HCT116 (cell line): Measurements from ENCODE around the gene UBAC2. TPM values are rescaled to one million over a fixed set of nuclear protein-coding genes. Genes with fewer than 3 reads are reported as not detected.

Experiments
- ATAC-seq: fragments of 200-7000 bp; cut with Tn5 transposase; 2 replicates; pipeline ENCODE4 v1.9.1; 2020; ENCODE audit warnings: mild to moderate bottlenecking, moderate library complexity
- BruUV-seq: library from RNA; stranded (reverse); fragments of 400-500 nt; replicated peaks from 2 replicates; lab custom pipeline; 2021; lab: Mats Ljungman, UMichigan
- CTCF ChIA-PET: fragments of 300-600 bp; sonication (Branson Sonifier 250); formaldehyde crosslinking; loops from one replicate; lab custom pipeline; 2021; ENCODE audit warnings: antibody characterized with exemption; lab: Charles Lee
- POLR2A ChIA-PET: fragments of 300-600, 350-600 bp; sonication (Branson Sonifier 250); formaldehyde crosslinking; loops from one replicate; lab custom pipeline; 2021; ENCODE audit warnings: antibody characterized with exemption; lab: Charles Lee
- RAD21 ChIA-PET, 2 experiments: fragments of 300-600 bp; sonication (Branson Sonifier 250); formaldehyde crosslinking; loops; one replicate each; lab custom pipeline; 2023; ENCODE audit warnings: low total read pairs in 2 of 2; ENCODE audit not compliant: uncharacterized antibody in 2 of 2, unreplicated experiment in 2 of 2, low non-redundant PET in 1 of 2; lab: Charles Lee
- DNase-seq: peaks from one replicate; pipeline ENCODE4 v3.0.0-alpha.2; 2010; ENCODE audit warnings: low read depth, low spot score
- H2AFZ ChIP-seq: fragments of 200-600 bp; shearing (Covaris generic), sonication (generic); 2 replicates; pipeline ENCODE4 v1.6.1; 2017; ENCODE audit warnings: low read depth, mixed run types, mixed read lengths, antibody characterized with exemption, low read length; ENCODE audit not compliant: poor library complexity, severe bottlenecking
- H3K27ac ChIP-seq: 2 replicates; pipeline ENCODE4 v1.5.1; 2012; ENCODE audit warnings: low read depth, low read length
- H3K27me3 ChIP-seq: fragments of 200-600 bp; sonication (generic); 2 replicates; pipeline ENCODE4 v1.6.1; 2016; ENCODE audit warnings: mixed run types, low read length, mixed read lengths; ENCODE audit not compliant: insufficient read depth
- H3K36me3 ChIP-seq, 2 experiments: fragments of 200-500 bp in 1 of 2; fragments of 200-600 bp in 1 of 2; sonication (Bioruptor generic) in 1 of 2; sonication (generic) in 1 of 2; 2 replicates each; pipeline versions ENCODE4 v1.5.1 to v1.6.1; 2014 to 2016; ENCODE audit warnings: low read length in 2 of 2, inconsistent platforms in 1 of 2, mixed read lengths in 1 of 2, mixed run types in 1 of 2; ENCODE audit not compliant: insufficient read depth in 2 of 2, control insufficient read depth in 1 of 2
- H3K4me1 ChIP-seq, 2 experiments: fragments of 200-600 bp in 1 of 2; sonication (generic) in 1 of 2; 2 replicates each; pipeline versions ENCODE4 v1.5.1 to v1.6.1; 2012 to 2017; ENCODE audit warnings: low read length in 2 of 2, inconsistent platforms in 1 of 2, mild to moderate bottlenecking in 1 of 2, mixed read lengths in 1 of 2, mixed run types in 1 of 2, moderate library complexity in 1 of 2; ENCODE audit not compliant: insufficient read depth in 2 of 2, control insufficient read depth in 1 of 2
- H3K4me2 ChIP-seq: fragments of 200-600 bp; sonication (generic); 2 replicates; pipeline ENCODE4 v1.6.1; 2017; ENCODE audit warnings: mixed run types, low read length, mixed read lengths
- H3K4me3 ChIP-seq, 2 experiments: fragments of 200-600 bp in 1 of 2; sonication (generic) in 1 of 2; replicated peaks in 1 of 2; 2 replicates each; pipeline ENCODE4 v1.5.1; 2011 to 2016; ENCODE audit warnings: low read length in 2 of 2, control low read depth in 1 of 2, low read depth in 1 of 2, mild to moderate bottlenecking in 1 of 2, mixed read lengths in 1 of 2, mixed run types in 1 of 2
- H3K79me2 ChIP-seq: fragments of 200-600 bp; sonication (generic); 2 replicates; pipeline ENCODE4 v1.6.1; 2017; ENCODE audit warnings: mild to moderate bottlenecking, mixed run types, low read length, moderate library complexity, mixed read lengths; ENCODE audit not compliant: insufficient read depth
- H3K9ac ChIP-seq: fragments of 200-600 bp; sonication (generic); 2 replicates; pipeline ENCODE4 v1.6.1; 2016; ENCODE audit warnings: low read length, mixed read lengths
- H3K9me2 ChIP-seq: fragments of 200-600 bp; sonication (generic), shearing (Covaris generic); 2 replicates; pipeline ENCODE4 v1.6.1; 2017; ENCODE audit warnings: mixed run types, mild to moderate bottlenecking, moderate library complexity; ENCODE audit not compliant: insufficient read depth
- H3K9me3 ChIP-seq, 2 experiments: fragments of 200-500 bp in 1 of 2; fragments of 200-600 bp in 1 of 2; sonication (Bioruptor generic) in 1 of 2; sonication (generic) in 1 of 2; 2 replicates each; pipeline ENCODE4 v1.6.1; 2014 to 2017; ENCODE audit warnings: low read length in 2 of 2, mixed read lengths in 2 of 2, inconsistent platforms in 1 of 2, low read depth in 1 of 2, mild to moderate bottlenecking in 1 of 2, mixed run types in 1 of 2, moderate library complexity in 1 of 2; ENCODE audit not compliant: control insufficient read depth in 1 of 2, insufficient read depth in 1 of 2
- H4K20me1 ChIP-seq: fragments of 200-600 bp; sonication (generic), shearing (Covaris generic); 2 replicates; pipeline ENCODE4 v1.6.1; 2017; ENCODE audit warnings: mixed run types, mild to moderate bottlenecking, moderate library complexity; ENCODE audit not compliant: insufficient read depth
- CBX3 ChIP-seq: IDR thresholded peaks from 2 replicates; pipeline ENCODE4 v1.6.1; 2012; ENCODE audit warnings: low read depth
- CEBPB ChIP-seq: IDR thresholded peaks from 2 replicates; pipeline ENCODE4 v1.6.1; 2012; ENCODE audit warnings: low read depth
- CTCF ChIP-seq, 3 experiments: fragments of 200-600 bp in 1 of 3; sonication (generic) in 1 of 3; IDR thresholded peaks in 2 of 3; conservative IDR thresholded peaks in 1 of 3; 2 replicates each; pipeline ENCODE4 v1.5.1; 2012 to 2017; ENCODE audit warnings: low read depth in 2 of 3, low read length in 2 of 3, antibody characterized with exemption in 1 of 3, borderline replicate concordance in 1 of 3, control low read depth in 1 of 3, mild to moderate bottlenecking in 1 of 3, mixed read lengths in 1 of 3, mixed run types in 1 of 3, moderate library complexity in 1 of 3; ENCODE audit not compliant: insufficient read depth in 1 of 3
- EGR1 ChIP-seq: IDR thresholded peaks from 2 replicates; pipeline ENCODE4 v1.6.1; 2012; ENCODE audit warnings: low read depth
- EZH2phosphoT487 ChIP-seq: fragments of 200-600 bp; IDR thresholded peaks from 2 replicates; pipeline ENCODE4 v1.6.1; 2018; ENCODE audit warnings: antibody characterized with exemption, borderline replicate concordance
- FOSL1 ChIP-seq: IDR thresholded peaks from 2 replicates; pipeline ENCODE4 v1.6.1; 2012; ENCODE audit warnings: low read depth
- JUND ChIP-seq: IDR thresholded peaks from 2 replicates; pipeline ENCODE4 v1.6.1; 2012
- POLR2A ChIP-seq: IDR thresholded peaks from 2 replicates; pipeline ENCODE4 v1.7.0; 2011; ENCODE audit warnings: borderline replicate concordance; ENCODE audit not compliant: insufficient read depth, insufficient read length; ENCODE audit errors: extremely low read depth
- POLR2AphosphoS5 ChIP-seq: IDR thresholded peaks from 2 replicates; pipeline ENCODE4 v1.6.1; 2011; ENCODE audit warnings: mild to moderate bottlenecking, low read depth, low read length, moderate library complexity
- SIN3A ChIP-seq: IDR thresholded peaks from 2 replicates; pipeline ENCODE4 v1.6.1; 2012; ENCODE audit warnings: low read depth
- SP1 ChIP-seq: IDR thresholded peaks from 2 replicates; pipeline ENCODE4 v1.6.1; 2012; ENCODE audit warnings: low read depth
- SRF ChIP-seq: IDR thresholded peaks from 2 replicates; pipeline ENCODE4 v1.6.1; 2012; ENCODE audit warnings: low read depth
- TCF7L2 ChIP-seq: IDR thresholded peaks from 2 replicates; pipeline ENCODE4 v1.7.0; 2011; ENCODE audit warnings: borderline replicate concordance, inconsistent platforms; ENCODE audit not compliant: insufficient read depth, insufficient read length; ENCODE audit errors: extremely low read depth
- YY1 ChIP-seq: IDR thresholded peaks from 2 replicates; pipeline ENCODE4 v1.6.1; 2011; ENCODE audit warnings: low read length, low read depth, moderate library complexity, mild to moderate bottlenecking; ENCODE audit not compliant: insufficient replicate concordance; ENCODE audit errors: extremely low read depth
- ZBTB33 ChIP-seq: IDR thresholded peaks from 2 replicates; pipeline ENCODE4 v1.6.1; 2011; ENCODE audit warnings: mild to moderate bottlenecking, low read length, moderate library complexity; ENCODE audit not compliant: insufficient replicate concordance; ENCODE audit errors: extremely low read depth
- ZFX ChIP-seq: fragments of 450-650 bp; IDR thresholded peaks from 2 replicates; pipeline ENCODE4 v1.6.1; 2017
- ZNF274 ChIP-seq: fragments of 200-500 bp; sonication (Bioruptor generic); IDR thresholded peaks from 2 replicates; pipeline ENCODE4 v1.6.1; 2014; ENCODE audit warnings: mild to moderate bottlenecking, low read depth, low read length, inconsistent platforms
- intact Hi-C: fragments of 100-400 bp; cut with micrococcal nuclease; formaldehyde crosslinking; loops from 2 replicates; pipeline ENCODE4 v1.10.0; 2022
- total RNA-seq: library from RNA; stranded (reverse); gene quantifications from one replicate; pipeline ENCODE4 v1.2.1, GENCODE V29; 2021; ENCODE audit not compliant: unreplicated experiment
- TF ChIP-seq, protein P1 (sequence below): IDR thresholded peaks from 2 replicates; pipeline ENCODE4 v1.6.1; 2012; ENCODE audit warnings: low read depth
- TF ChIP-seq, protein P2 (sequence below): IDR thresholded peaks from 2 replicates; pipeline ENCODE4 v1.6.1; 2012
- TF ChIP-seq, protein P3 (sequence below): IDR thresholded peaks from 2 replicates; pipeline ENCODE4 v1.6.1; 2012

UBAC2 gene
- total RNA-seq, 1 experiment from 2014 or later = 67.4 TPM

DNA sequence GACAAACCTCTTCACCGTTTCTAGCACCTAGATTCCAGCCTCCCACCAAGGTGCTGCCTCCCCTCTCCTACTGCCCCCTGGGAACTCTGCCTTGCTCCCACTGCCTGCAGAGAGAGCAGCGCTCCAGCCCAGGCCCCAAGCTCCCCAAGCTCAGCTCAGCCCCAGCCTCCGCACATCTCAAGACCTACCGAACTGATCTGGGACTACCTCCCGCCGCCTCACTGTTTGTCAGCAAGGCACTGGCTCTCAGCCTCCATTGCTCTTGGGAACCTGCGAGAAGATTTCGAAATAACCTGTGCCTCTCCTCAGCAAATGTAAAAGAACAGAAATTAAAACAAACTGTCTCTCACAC is 198.9 kb downstream of the UBAC2 start:
- H3K79me2 ChIP-seq = no peaks in the 10 kb centered on the region
- H3K4me2 ChIP-seq = no peak overlapping the region
- no peak overlapping the region for H3K27ac ChIP-seq
- H3K27me3 ChIP-seq = no peaks in the 10 kb centered on the region
- BruUV-seq = no TSS peak
- no peaks in the 10 kb centered on the region for H3K9me3 ChIP-seq
- no peak for DNase-seq
- no peak for TF ChIP-seq EZH2phosphoT487
- no peak for TF ChIP-seq CTCF (IDR thresholded peaks at IDR 0.05 in 2 of 3, conservative IDR thresholded peaks at IDR 0.05 in 1 of 3; ENCODE audit: borderline replicate concordance in 1 of 3, insufficient read depth in 1 of 3, low read depth in 2 of 3, low read length in 2 of 3)
- TF ChIP-seq CBX3 = no peak
- no peak for TF ChIP-seq ZFX
- TF ChIP-seq SIN3A = no peak
- no peak for TF ChIP-seq EGR1
- no peak for TF ChIP-seq YY1
- TF ChIP-seq JUND = no peak
- no peak for TF ChIP-seq ZNF274
- TF ChIP-seq ZBTB33 = no peak
- TF ChIP-seq FOSL1 = no peak
- TF ChIP-seq SRF = no peak
- TF ChIP-seq POLR2AphosphoS5 = no peak
- TF ChIP-seq, protein P1, sequence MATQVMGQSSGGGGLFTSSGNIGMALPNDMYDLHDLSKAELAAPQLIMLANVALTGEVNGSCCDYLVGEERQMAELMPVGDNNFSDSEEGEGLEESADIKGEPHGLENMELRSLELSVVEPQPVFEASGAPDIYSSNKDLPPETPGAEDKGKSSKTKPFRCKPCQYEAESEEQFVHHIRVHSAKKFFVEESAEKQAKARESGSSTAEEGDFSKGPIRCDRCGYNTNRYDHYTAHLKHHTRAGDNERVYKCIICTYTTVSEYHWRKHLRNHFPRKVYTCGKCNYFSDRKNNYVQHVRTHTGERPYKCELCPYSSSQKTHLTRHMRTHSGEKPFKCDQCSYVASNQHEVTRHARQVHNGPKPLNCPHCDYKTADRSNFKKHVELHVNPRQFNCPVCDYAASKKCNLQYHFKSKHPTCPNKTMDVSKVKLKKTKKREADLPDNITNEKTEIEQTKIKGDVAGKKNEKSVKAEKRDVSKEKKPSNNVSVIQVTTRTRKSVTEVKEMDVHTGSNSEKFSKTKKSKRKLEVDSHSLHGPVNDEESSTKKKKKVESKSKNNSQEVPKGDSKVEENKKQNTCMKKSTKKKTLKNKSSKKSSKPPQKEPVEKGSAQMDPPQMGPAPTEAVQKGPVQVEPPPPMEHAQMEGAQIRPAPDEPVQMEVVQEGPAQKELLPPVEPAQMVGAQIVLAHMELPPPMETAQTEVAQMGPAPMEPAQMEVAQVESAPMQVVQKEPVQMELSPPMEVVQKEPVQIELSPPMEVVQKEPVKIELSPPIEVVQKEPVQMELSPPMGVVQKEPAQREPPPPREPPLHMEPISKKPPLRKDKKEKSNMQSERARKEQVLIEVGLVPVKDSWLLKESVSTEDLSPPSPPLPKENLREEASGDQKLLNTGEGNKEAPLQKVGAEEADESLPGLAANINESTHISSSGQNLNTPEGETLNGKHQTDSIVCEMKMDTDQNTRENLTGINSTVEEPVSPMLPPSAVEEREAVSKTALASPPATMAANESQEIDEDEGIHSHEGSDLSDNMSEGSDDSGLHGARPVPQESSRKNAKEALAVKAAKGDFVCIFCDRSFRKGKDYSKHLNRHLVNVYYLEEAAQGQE = no peak
- no peak for TF ChIP-seq CEBPB
- TF ChIP-seq, protein P2, sequence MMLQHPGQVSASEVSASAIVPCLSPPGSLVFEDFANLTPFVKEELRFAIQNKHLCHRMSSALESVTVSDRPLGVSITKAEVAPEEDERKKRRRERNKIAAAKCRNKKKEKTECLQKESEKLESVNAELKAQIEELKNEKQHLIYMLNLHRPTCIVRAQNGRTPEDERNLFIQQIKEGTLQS = no peak
- no peak for TF ChIP-seq POLR2A
- TF ChIP-seq, protein P3, sequence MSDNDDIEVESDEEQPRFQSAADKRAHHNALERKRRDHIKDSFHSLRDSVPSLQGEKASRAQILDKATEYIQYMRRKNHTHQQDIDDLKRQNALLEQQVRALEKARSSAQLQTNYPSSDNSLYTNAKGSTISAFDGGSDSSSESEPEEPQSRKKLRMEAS = no peak
- TF ChIP-seq TCF7L2 = no peak
- no peak for TF ChIP-seq SP1
- TF ChIP-seq, all 23 proteins: peak for 0
- H2AFZ ChIP-seq = no peak overlapping the region
- ChIA-PET POLR2A (no interaction called here), CTCF (no interaction called here), RAD21 (no interaction called here)
- intact Hi-C loops = no loop called here
- no peaks in the 10 kb centered on the region for H4K20me1 ChIP-seq
- no peaks in the 10 kb centered on the region for H3K4me1 ChIP-seq
- ATAC-seq = no peak
- H3K9ac ChIP-seq = no peak overlapping the region
- H3K36me3 ChIP-seq = no peaks in the 10 kb centered on the region
- no peaks in the 10 kb centered on the region for H3K9me2 ChIP-seq
- H3K4me3 ChIP-seq = no peak overlapping the region
